Cardiac muscle cell (in vitro differentiated cells and primary cell): ENCODE data around the gene EPHB6. TPM values are rescaled to one million over a fixed set of nuclear protein-coding genes. Genes with fewer than 3 reads are reported as not detected.

ENCODE experiments used
- DNase-seq, 2 donors: peaks; one replicate each; pipeline versions ENCODE4 v3.0.0 to v3.0.0-alpha.2; 2010 to 2017; ENCODE audit warnings: low read depth in 1 of 2, low spot score in 1 of 2
- H3K27ac ChIP-seq: fragments of 200-600 bp; sonication (generic); 2 replicates; pipeline ENCODE4 v1.5.1; 2016
- H3K27me3 ChIP-seq: fragments of 200-600 bp; sonication (generic); 2 replicates; pipeline ENCODE4 v1.6.0; 2016; ENCODE audit warnings: control low read depth
- H3K36me3 ChIP-seq: fragments of 200-600 bp; sonication (generic); 2 replicates; pipeline ENCODE4 v1.5.1; 2016; ENCODE audit warnings: control low read depth
- H3K4me1 ChIP-seq: fragments of 200-600 bp; sonication (generic); 2 replicates; pipeline ENCODE4 v1.8.1; 2017; ENCODE audit warnings: low read depth, mild to moderate bottlenecking, mixed run types
- H3K4me3 ChIP-seq: fragments of 200-600 bp; sonication (generic); 2 replicates; pipeline ENCODE4 v1.5.1; 2016; ENCODE audit warnings: mild to moderate bottlenecking
- H3K9me3 ChIP-seq: fragments of 200-600 bp; sonication (generic); 2 replicates; pipeline ENCODE4 v1.5.1; 2017; ENCODE audit warnings: low read depth, mild to moderate bottlenecking, control low read depth
- CTCF ChIP-seq: IDR thresholded peaks from 2 replicates; pipeline ENCODE4 v1.5.1; 2012; ENCODE audit warnings: low read depth, mild to moderate bottlenecking, low read length
- polyA plus RNA-seq: library from polyadenylated mRNA; unstranded; fragments of >200 nt; fragmentation: Nextera tagmentation; extraction: Ambion mirVana; gene quantifications from 2 replicates; pipeline ENCODE4 v1.2.1, GENCODE V29; 2016
- total RNA-seq: library from RNA; depleted of rRNA; stranded (reverse); fragments of >200 nt; gene quantifications from 2 replicates; pipeline ENCODE4 v1.2.3, GENCODE V29; 2016

The EPHB6 gene
- total and polyA plus RNA-seq, 2 experiments from 2014 or later, result 15.7 to 27.7 TPM

DNA sequence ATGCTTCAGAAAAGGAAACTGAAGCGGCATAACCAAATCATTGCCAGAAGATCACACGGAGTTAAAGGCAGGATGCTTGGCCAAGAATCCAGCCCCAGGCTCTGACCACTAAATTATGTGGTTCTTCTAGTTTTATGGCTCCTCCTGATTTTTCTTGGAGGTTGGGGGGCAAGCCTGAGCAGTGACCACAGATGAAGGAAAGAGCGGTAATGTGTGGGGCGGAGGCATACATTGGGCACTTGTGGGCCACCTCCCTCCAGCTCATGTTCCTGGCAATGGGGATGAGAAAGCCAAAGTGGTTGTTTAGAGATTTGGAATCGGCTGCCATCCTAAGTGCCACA lies 27.4 kb downstream of the EPHB6 start:
- H3K27ac ChIP-seq, result no peak overlapping the region
- H3K9me3 ChIP-seq, result no peaks in the 10 kb centered on the region
- H3K27me3 ChIP-seq, result no peaks in the 10 kb centered on the region
- no peak overlapping the region for H3K4me3 ChIP-seq
- H3K36me3 ChIP-seq, result no peaks in the 10 kb centered on the region
- no peak for TF ChIP-seq CTCF
- no peak for DNase-seq
- no peaks in the 10 kb centered on the region for H3K4me1 ChIP-seq

- no peak for TF ChIP-seq CTCF
- Histone ChIP-seq H3K27ac (no peak overlapping the region), H3K4me1 (no peaks in the 10 kb centered on the region), H3K4me3 (no peak overlapping the region), H3K9me3 (no peaks in the 10 kb centered on the region), H3K27me3 (no peaks in the 10 kb centered on the region), H3K36me3 (no peaks in the 10 kb centered on the region)
- no peak for DNase-seq
Observed at GRCh38 chr7:142883145-142883544, 28.3 kb downstream of the EPHB6 start.

- DNase-seq, result no peak
- H3K4me1 ChIP-seq, result no peaks in the 10 kb centered on the region
- H3K4me3 ChIP-seq, result no peak overlapping the region
- H3K9me3 ChIP-seq, result no peaks in the 10 kb centered on the region
- no peak for TF ChIP-seq CTCF
- H3K36me3 ChIP-seq, result no peaks in the 10 kb centered on the region
- H3K27me3 ChIP-seq, result no peaks in the 10 kb centered on the region
- no peak overlapping the region for H3K27ac ChIP-seq
Observed at GRCh38 chr7:142883571-142884285, 28.9 kb downstream of the EPHB6 start.

GRCh38 chr7:142884286-142884640 lies 29.4 kb downstream of the EPHB6 start:
- Histone ChIP-seq H3K27ac (no peak overlapping the region), H3K9me3 (no peaks in the 10 kb centered on the region), H3K4me1 (no peaks in the 10 kb centered on the region), H3K36me3 (no peaks in the 10 kb centered on the region), H3K4me3 (no peak overlapping the region), H3K27me3 (no peaks in the 10 kb centered on the region)
- no peak for TF ChIP-seq CTCF
- DNase-seq, result no peak

- no peaks in the 10 kb centered on the region for H3K4me1 ChIP-seq
- no peak for TF ChIP-seq CTCF
- no peaks in the 10 kb centered on the region for H3K36me3 ChIP-seq
- H3K27me3 ChIP-seq, result no peaks in the 10 kb centered on the region
- H3K9me3 ChIP-seq, result no peaks in the 10 kb centered on the region
- H3K27ac ChIP-seq, result no peak within 1 kb of the TSS
- no peak within 1 kb of the TSS for H3K4me3 ChIP-seq
- peak in 1 of 2 donors; percentile 33 for DNase-seq
Observed at GRCh38 chr7:142885311-142886230, 30.7 kb downstream of the EPHB6 start, which contains the start of gene TRPV6. TRPV6 (minus strand) TSS chr7:142885745.
